Fibroblast of the aortic adventitia (primary cell): Measurements from ENCODE around the gene MEOX1. TPM values are rescaled to one million over a fixed set of nuclear protein-coding genes. Genes with fewer than 3 reads are reported as not detected.
A peak's percentile ranks its signal among the peaks of the same experiment; 100 is the strongest.

Experiments
- DNase-seq: peaks from one replicate; pipeline ENCODE4 v3.0.0-alpha.2; 2010; ENCODE audit warnings: low read depth
- H3K4me3 ChIP-seq: 2 replicates; pipeline ENCODE4 v1.5.1; 2011; ENCODE audit warnings: low read depth, mild to moderate bottlenecking, control low read depth, low read length, moderate library complexity
- CTCF ChIP-seq: IDR thresholded peaks from 2 replicates; pipeline ENCODE4 v1.5.1; 2011; ENCODE audit warnings: mild to moderate bottlenecking, low read length, control low read depth, inconsistent platforms; ENCODE audit not compliant: insufficient read depth
- total RNA-seq: library from RNA; depleted of rRNA; stranded (reverse); fragments of >200 nt; gene quantifications from 2 replicates; pipeline ENCODE4 v1.2.3, GENCODE V29; 2012; ENCODE audit warnings: low replicate concordance

MEOX1 gene
- total RNA-seq, result not detected in 2 replicates

- peak; percentile 63 for DNase-seq
- no peak for TF ChIP-seq CTCF
- H3K4me3 ChIP-seq, result no peak within 1 kb of the TSS
Measured at GRCh38 chr17:43661699-43662412, at the start of gene MEOX1. Gene MEOX1, minus strand, starts transcription at chr17:43661922. Its CDS starts 388 bp downstream, at chr17:43661534.

- no peak for DNase-seq
- TF ChIP-seq CTCF, result no peak
- H3K4me3 ChIP-seq, result no peak overlapping the region
Measured at GRCh38 chr17:43710101-43710500, 48.4 kb upstream of the MEOX1 start.

- DNase-seq, result no peak
- no peak for TF ChIP-seq CTCF
- H3K4me3 ChIP-seq, result no peak overlapping the region
Measured at GRCh38 chr17:43709210-43709609, 47.5 kb upstream of the MEOX1 start.

- no peak for DNase-seq
- TF ChIP-seq CTCF, result no peak
- no peak overlapping the region for H3K4me3 ChIP-seq
Measured at GRCh38 chr17:43707184-43707583, 45.5 kb upstream of the MEOX1 start.

- TF ChIP-seq CTCF, result no peak
- no peak for DNase-seq
- H3K4me3 ChIP-seq, result no peak overlapping the region
Measured at GRCh38 chr17:43706235-43706634, 44.5 kb upstream of the MEOX1 start.

GRCh38 chr17:43703630-43704029 is 41.9 kb upstream of the MEOX1 start:
- DNase-seq, result no peak
- TF ChIP-seq CTCF, result no peak
- no peak overlapping the region for H3K4me3 ChIP-seq

- DNase-seq, result no peak
- H3K4me3 ChIP-seq, result no peak overlapping the region
- TF ChIP-seq CTCF, result no peak
Measured at GRCh38 chr17:43702637-43703036, 40.9 kb upstream of the MEOX1 start.
